HG03066 (cell line): ENCODE data around the gene SPATA3.
"Not testable (repeated sequence)": the region's sequence is repeated elsewhere in the genome, so short reads cannot be mapped to it uniquely, and the experiment has no call there.

Experiments used
- ATAC-seq: cut with Tn5 transposase; IDR thresholded peaks from one replicate; pipeline ENCODE4 v1.9.1; 2021; ENCODE audit warnings: low read depth; ENCODE audit not compliant: unreplicated experiment

Gene SPATA3

DNA sequence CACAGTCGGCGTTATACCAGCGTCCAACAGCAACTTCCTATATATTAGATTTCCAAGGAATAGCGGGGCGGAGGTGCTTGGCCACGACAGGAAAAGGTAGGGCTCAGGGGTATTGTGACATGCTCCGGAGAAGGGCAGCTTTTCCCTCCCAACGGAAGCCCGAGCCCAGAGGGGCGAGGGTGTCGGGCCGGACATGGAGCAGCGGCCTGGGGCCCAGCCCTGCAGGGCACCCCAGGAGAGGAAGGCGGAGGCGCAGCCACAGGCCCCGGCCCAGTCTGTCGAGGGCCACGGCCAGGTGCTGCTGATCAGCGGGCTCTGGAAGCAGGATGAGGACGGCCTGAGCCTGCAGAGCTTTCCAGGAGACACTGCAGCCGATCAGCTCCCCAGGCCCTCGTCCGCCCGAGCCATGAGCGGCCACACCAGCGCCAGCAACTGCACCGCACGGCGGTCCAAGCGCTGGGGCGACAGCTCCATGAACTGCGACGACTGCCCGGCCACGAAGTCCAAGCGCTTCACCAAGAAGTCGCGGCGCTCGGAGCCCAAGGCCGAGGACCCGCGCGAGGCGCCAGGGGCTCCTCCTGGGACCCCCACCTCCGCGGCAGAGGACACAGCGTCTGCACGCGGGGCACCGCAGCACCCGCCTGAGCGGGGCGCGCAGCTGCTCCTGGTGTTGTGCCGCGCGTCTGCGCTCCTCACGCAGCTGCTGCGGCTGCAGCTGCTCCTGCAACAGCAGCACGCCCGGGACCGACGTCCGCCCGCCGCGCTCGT is 5.6 kb upstream of the SPATA3 start:
- no peak for ATAC-seq

DNA sequence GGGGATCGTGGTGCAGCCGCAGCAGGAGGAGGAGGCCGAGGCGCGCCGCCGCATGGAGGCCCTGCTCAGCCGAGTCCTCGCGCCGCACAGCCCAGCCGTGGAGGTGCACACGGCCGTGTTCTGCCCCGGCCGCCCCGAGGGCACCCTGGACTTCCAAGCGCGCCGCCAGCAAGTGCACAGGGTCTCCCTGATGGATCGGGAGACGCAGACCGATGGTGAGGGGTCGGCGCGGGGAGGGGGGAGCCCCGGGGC is 5.1 kb upstream of the SPATA3 start:
- ATAC-seq: no peak

DNA sequence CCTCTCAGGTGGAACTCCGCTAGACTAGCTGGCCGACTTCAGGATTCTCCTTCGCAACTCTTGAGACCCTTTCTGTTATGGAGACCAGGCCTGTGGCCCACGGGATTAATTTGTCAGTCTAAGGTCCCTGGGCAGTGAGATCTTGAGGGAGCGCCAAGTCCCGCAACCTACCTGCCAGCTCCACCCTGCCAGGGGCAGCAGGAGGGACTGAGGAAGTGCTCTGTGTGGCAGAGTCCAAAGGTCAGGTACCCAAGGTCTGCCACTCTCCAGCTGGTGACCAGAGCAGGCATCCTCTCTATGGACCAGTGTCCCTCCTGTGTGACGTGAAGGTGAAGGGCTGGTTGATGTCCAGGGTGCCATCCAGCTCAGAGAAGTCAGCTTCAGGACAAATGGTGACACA is 4.3 kb upstream of the SPATA3 start:
- no peak for ATAC-seq

DNA sequence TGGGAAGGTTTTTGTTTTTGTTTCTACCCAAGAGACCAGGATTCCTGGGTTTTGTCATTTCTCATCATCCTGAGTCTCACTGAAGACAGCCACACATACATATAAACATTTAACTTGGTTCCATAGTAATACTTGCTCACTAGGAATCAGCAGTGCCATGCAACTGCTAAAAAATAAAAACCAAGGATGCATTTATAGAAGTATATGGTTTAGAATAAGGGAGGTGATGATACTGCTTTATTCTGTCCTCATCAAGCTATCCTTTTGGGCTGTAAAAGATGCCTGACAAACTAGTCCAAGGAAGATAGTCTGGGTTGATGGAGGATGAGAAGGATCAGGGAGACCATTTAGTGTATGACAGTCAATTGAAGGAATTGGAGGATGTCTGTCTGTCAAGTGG is 740 bp downstream of the SPATA3 start:
- ATAC-seq: no peak

DNA sequence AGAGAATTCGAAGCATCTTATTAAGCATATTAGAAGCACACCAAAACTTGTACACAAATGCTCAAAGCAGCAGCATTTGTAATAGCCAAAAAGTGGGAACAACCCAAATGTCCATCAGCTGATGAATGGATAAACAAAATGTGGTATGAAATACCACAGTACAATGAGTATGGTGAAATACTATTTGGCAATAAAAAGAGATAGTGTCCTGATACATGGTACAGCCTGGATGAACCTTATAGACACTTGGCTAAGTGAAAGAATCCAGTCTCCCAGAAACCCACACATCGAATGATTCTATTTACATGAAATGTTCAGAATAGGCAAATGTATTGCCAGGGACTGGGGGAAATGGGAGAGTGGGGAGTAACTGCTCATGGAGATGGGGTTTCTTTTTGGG is 3.0 kb downstream of the SPATA3 start:
- no peak for ATAC-seq

DNA sequence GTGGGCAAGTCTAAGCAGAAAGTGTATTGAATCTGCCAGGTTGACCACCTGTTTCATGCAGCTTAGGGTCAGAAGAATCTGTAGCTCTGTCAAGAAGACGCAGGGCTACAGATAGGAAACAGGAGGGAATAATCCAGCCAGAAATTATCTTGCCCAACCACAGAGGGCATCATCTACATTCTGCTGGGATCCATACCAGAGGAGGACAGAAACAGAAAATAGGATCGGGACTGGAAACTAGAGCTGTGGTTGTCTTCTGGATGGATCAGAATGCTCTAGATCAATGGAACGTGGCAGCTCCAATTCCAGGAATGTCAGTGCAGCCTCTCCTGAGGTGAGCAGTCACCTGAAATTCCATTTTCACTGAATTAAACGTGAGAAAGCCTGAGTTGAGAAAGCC is 3.6 kb downstream of the SPATA3 start:
- no peak for ATAC-seq

DNA sequence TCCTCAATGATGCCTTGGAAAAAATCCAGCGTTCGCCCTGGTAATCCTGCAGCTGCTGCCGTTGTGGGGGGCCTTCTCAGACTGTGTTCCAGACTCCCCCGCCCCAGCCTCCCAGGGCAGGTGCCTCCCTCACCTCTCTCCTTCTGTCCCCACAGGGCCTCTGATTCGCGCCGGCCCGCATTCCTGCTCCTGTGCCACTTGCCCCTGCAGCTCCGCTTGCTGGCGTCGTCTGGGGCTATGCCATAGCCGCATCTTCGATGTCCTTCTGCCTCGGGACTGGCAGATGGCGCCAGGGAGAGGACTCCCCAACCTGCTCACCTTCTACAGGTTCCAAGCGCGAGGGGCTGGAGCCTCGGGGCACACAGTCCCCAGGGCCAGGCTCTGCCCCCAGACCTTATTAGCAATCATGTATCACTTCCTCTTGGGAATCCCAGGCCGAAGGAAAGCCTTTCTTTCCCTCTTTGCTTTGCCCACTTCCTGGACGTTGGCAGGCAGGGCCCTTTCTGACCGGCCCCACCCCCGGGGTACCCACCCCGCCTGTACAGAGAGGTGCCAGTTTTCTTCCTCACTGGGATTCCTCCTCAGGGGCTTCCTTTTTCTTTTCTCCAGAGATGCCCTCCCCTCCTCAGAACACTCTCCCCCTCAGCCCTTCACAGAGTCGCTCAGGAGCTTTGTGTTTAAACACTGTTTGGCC is 4.4 kb downstream of the SPATA3 start:
- ATAC-seq: no peak

DNA sequence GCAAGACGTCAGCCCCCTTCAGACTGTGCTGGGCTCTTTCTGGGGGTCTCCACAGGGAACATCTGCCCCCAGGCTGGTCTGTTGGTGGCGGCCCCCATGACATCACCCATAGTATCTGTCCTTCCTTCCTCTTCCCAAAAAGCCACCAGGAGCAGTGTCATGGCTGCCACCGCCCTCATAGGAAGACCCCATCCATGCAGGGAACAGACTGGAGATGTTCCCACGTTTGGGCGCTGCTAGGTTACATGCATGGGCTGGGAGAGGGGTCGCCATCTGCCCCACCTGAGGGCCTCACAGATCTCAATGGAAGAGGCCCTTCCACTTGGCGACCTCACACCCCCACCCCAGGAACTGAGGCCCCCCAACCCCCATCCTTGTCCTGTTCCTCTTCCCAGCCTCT is 5.1 kb downstream of the SPATA3 start:
- ATAC-seq: no peak

DNA sequence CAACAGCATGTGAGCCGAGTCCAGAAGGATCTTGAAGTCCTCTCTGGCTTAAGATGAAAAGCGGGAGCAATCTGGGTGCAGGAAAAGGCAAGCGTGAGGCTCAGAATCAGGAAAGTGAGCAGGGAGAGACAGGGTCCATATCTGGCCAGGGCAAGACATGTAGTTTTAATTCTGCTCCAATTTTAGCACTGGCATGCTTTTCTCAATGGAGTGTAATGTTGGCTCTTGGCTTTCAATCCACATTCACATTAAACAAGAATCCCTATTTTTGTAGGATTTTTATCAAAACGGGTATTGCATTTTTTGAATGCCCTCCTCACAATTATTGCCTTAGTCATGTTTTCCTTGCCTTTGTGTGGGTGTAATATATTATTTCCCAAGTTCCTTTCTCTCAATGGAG is 6.0 kb downstream of the SPATA3 start:
- ATAC-seq: no peak

DNA sequence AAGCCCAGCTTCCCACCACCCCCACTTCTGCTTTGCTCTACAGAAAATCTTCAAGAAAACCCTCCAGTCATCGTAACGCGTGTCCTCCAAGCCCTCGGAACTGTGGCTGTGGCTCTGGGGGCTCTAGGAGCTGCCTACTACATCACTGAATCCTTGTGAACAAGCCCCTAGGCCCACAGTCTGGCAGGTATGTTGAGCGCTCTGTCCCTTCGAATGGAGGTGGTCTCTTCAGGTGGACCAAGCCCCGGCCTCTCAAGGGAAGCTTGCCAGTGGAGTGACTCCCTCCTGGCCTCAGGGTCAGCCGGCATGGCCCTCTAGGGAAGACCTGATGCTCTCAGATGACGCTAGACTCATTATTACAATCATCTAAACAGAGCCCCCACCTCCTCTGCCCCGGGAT is 6.7 kb downstream of the SPATA3 start:
- no peak for ATAC-seq

DNA sequence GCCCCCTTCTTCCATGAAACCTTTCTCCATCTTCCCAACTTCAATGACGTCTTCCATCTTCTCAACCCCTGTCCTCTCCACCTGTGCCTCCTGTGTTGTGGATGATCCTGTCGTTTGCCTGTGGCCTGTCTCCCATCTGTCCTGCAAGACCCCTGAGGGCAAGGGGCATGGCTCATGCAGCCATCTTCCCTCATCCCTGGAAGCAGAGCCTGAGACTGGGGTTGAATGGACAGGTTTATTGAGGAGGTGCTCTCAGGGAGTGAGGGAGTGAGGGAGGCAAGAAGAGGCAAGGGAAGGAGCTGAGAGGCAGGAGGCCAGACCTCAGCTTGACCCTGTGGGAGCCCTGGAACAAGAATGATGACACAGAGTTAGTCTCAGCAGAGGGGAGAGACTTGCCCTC is 7.3 kb downstream of the SPATA3 start:
- no peak for ATAC-seq

DNA sequence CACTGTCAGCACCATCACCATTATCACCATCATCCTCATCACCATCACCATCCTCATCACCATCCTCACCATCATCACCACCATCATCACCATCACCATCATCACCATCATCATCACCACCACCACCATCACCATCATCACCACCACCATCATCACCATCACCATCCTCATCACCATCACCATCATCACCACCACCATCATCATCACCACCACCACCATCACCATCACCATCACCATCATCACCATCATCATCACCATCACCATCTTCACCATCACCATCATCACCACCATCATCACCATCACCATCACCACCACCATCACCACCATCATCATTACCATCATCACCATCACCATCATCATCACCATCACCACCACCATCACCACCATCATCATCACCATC is 9.0 kb downstream of the SPATA3 start:
- not testable (repeated sequence) for ATAC-seq

DNA sequence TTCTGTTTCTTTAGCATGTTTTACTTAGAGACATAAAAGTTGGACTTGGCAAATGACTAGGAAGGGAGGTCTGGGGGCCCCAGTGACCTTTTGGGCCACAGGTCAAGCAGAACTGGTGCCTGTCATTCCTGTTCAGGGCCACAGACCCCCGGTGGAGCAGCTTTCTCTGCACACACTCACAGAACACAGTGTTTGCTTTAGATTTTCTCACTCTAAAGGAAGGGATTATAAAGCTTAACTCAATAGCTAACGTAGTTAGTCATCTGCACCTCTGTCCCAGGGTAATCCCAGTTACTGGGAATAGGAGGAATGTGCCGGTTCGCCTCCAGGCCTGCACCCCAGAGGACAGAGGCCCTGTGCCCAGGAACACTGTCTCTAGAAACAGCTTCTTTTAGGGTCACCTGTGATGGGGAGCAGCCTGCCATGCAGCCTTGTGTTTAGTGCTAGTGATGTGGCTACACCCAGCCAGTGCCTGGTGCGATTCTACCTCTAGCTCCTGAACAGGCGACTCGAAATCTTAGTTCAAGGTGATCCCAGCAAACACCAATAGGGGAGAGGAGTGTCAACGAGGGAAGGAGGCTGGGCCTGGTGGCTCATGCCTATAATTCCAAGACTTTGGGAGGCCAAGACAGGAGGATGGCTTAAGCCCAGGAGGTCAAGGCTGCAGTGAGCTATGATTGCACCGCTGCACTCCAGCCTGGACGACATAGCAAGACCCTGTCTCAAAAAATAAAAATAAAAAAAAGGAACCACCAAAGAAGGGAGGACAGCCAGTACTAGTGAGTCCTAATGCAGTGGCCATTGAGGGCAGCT is 11.6 kb downstream of the SPATA3 start:
- no peak for ATAC-seq

DNA sequence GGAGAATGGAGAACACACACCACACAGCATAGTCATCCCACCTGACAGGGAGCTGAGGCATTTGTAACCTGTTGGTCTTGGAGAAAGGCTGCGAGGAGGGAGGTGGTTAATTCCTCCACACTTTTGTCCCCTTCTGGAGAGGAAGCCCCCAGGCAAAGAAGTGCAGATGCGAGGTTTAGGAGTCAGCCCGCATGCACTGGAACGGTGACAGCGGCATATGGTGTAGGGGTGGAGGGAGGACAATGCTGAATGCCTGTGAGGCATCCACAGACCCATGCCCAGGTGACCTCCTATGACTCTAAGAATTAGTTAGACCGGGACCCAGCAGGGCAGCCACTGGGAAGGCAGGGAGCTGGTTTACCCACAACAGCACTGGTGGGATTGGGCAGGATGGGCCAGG is 12.2 kb downstream of the SPATA3 start:
- no peak for ATAC-seq

DNA sequence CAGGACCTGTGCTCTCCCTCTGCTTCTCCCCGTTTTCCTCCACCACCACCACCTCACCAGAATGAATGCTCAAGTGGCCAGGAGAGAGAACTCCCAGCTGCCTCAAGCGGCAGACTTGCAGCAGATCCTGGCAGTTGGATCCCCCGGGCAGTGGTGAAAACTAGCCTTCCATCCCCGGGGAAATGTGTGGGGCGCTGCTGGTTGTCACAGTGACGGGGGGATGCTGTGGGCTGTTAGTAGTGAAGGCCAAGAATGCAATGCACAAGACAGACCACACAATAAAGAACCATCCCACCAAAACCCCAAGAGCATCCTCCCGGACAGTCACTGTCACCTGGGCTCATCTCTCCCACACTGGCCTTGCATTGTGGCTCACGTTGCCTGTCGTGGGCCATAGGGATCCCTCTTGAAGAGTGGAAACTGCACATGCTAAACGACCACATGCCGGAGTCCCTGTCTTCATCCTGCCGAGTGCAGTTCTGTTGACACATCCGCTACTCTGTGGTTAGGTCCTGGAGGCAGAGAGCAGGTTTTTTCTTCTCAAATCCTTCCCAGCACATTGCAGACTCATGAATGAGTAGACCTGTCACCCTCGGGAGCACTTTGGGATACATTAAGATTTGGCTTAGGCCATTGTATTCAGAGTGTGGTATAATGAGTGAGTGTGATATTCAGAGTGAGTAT is 13.5 kb downstream of the SPATA3 start:
- no peak for ATAC-seq

DNA sequence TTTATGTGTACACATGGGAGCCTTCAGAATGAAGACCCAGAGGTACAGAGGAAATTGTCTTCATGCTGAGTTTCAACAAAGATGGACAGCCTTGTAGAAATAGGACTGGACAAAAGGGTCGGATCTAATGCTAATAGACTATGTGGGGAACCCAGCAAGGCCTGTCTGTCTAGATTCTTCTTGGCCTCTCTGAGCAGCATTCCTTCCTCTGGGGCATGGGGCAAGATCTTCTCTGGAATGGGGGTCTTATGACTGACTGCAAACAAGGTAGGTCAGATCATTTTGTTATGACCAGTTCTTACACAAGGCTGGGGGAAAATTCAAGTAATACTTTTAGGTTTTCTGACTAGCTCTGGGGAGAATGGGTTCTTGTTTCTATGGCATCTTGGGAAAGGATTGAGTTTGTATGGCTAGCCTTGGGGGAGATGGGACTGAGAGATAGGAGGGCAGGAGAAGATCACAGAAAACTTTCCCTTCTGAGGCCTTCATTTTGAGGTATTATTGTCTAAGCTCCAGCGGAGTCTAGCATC is 14.3 kb downstream of the SPATA3 start:
- no peak for ATAC-seq

DNA sequence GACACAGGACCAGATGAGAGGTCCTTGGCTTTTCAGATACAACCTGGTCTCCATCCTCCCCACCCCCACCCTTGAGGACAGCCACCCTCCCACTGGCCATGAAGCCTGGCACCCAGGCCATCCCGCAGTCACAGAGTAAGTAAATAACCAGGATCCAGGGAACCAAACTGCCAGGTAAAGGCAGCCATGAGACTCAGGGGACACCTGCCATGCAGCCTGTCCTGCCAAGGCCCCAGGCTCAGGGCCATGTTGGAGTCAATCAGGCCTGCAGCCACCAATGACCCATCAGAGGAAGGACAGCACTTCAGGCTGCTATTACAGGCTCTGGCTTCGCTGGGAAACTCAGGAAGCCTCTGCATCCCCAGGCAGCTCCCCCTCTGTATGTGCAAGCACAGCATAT is 15.6 kb downstream of the SPATA3 start:
- no peak for ATAC-seq

DNA sequence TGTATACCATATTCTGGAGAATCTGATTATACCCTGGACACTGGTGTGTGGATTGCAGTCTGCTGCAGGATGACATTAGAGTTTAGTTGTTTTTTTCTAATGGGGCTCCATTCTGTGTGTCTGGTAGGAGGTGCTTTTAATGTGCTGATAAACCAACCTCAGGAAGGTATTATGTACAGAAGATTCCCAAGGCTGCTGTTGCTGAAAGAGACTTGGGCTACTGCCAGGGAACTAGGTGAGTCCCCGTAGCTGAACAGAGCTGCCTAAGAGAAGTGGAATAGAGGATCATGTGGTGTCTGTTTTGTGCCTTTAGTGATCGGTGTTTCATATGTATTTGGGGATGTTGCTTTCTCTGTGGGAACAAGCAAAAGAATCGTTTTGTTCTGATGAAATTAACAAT is 16.5 kb downstream of the SPATA3 start:
- no peak for ATAC-seq

DNA sequence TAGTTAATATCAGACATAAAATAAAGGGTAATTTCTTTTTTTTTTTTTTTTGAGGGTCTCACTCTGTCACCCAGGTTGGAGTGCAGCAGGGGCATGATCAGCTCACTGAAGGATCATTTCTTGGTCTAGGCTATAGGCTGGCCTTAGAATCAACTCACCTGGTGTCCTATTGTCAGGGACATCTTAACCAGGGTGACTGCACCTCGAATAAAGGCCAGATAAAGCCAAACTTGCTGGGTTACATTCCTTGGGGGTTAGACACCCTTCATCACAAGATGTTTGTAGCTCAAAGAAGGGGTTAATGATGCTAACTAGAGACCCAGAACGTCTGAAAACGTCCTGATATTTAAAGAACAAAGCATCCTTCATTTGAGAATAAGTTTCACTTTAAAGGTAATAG is 17.9 kb downstream of the SPATA3 start:
- no peak for ATAC-seq

DNA sequence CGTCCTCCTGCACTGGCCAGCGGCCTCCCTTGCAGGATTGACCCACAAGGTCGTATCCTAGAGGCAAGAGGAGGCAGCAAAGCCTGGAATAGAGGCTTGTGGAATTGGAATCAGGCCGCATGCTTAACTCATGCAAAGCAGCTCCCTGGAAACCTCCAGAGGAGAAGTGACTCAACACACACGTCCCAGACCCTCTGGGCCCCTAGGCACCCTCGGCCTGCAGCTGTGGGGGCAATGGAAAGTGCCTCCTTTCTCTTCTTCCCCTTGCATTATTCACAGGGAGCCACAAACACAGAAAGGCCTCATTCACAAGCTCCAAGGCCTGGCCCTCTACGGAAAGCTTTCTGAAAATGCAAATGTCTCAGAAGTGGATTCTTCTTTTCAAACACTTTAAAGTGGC is 19.6 kb downstream of the SPATA3 start:
- ATAC-seq: no peak

DNA sequence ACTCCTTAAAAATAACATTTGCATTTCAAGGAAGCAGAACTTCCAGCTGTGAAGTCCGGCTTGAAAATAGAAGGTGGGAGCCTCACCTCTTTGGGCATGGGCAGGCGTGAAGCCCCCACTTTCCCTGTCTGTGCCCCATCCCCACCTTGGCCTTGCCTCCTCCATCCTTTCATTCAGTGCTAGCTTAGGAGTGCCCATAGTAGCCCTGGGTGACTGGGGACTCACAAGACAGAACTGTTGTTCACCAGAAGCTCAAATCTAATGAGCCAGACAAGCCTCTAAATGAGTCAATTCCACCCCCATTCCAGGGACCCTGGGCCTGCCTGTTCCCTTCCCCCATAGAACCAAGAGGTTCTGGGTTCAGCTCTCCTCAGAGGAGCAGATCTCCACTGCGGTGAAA is 20.0 kb downstream of the SPATA3 start:
- ATAC-seq: no peak
